GM12878 (cell line): ENCODE results near the gene BAK1. TPM values are rescaled to one million over a fixed set of nuclear protein-coding genes. Genes with fewer than 3 reads are reported as not detected.
"Not testable (repeated sequence)": the region's sequence is repeated elsewhere in the genome, so short reads cannot be mapped to it uniquely, and the experiment has no call there.

Source experiments
- ATAC-seq: fragments of 200-7000 bp; cut with Tn5 transposase; 3 replicates; pipeline ENCODE4 v1.9.1; 2020; ENCODE audit warnings: mild to moderate bottlenecking, moderate library complexity
- BruUV-seq: library from RNA; stranded (reverse); fragments of 400-500 nt; replicated peaks from 2 replicates; lab custom pipeline; 2021; lab: Mats Ljungman, UMichigan
- CTCF ChIA-PET: fragments of 300-600 bp; sonication (Branson Sonifier 250); formaldehyde crosslinking; extraction: SDS; loops from one replicate; lab custom pipeline; 2021; ENCODE audit warnings: inconsistent platforms; lab: Yijun Ruan, JAX
- POLR2A ChIA-PET: fragments of 350-600 bp; formaldehyde crosslinking; extraction: SDS; loops from one replicate; lab custom pipeline; 2021; ENCODE audit warnings: inconsistent platforms; lab: Charles Lee
- RAD21 ChIA-PET: fragments of 300-600 bp; sonication (Branson Sonifier 250); formaldehyde crosslinking; loops from one replicate; lab custom pipeline; 2023; ENCODE audit warnings: antibody characterized with exemption; ENCODE audit not compliant: unreplicated experiment; lab: Charles Lee
- SMC1A ChIA-PET: fragments of 300-600 bp; sonication (Branson Sonifier 250); formaldehyde crosslinking; loops from one replicate; lab custom pipeline; 2023; ENCODE audit not compliant: unreplicated experiment, uncharacterized antibody; lab: Charles Lee
- DNase-seq: peaks from one replicate; pipeline ENCODE4 v3.0.0-alpha.2; 2011; ENCODE audit warnings: low read depth, low spot score
- FAIRE-seq: peaks from 3 replicates; lab custom pipeline; 2011; peaks lifted over from hg19 to GRCh38; lab: Jason Lieb, UNC
- H2AFZ ChIP-seq: 2 replicates; pipeline ENCODE4 v1.6.0; 2011; ENCODE audit warnings: low read depth, low read length, control low read depth; ENCODE audit not compliant: control insufficient read depth
- H3K27ac ChIP-seq: 2 replicates; pipeline ENCODE4 v1.5.1; 2011; ENCODE audit warnings: control low read depth; ENCODE audit not compliant: control insufficient read depth, insufficient read depth
- H3K27me3 ChIP-seq, 2 experiments: replicated peaks in 1 of 2; 2 replicates each; pipeline versions ENCODE4 v1.6.0 to v1.6.1; 2011; ENCODE audit warnings: low read length in 1 of 2; ENCODE audit not compliant: control insufficient read depth in 2 of 2, insufficient read depth in 2 of 2
- H3K36me3 ChIP-seq, 2 experiments: 2 replicates each; pipeline ENCODE4 v1.5.1; 2011; ENCODE audit warnings: low read length in 1 of 2; ENCODE audit not compliant: control insufficient read depth in 2 of 2, insufficient read depth in 2 of 2
- H3K4me1 ChIP-seq: 2 replicates; pipeline ENCODE4 v1.6.1; 2011; ENCODE audit warnings: mild to moderate bottlenecking, low read length, moderate library complexity, mixed read lengths; ENCODE audit not compliant: control insufficient read depth, insufficient read depth
- H3K4me2 ChIP-seq: 2 replicates; pipeline ENCODE4 v1.6.0; 2011; ENCODE audit warnings: control low read depth; ENCODE audit not compliant: control insufficient read depth, insufficient read depth
- H3K4me3 ChIP-seq: fragments of 200-600 bp; sonication (generic); 2 replicates; pipeline ENCODE4 v1.5.1; 2016
- H3K79me2 ChIP-seq: 2 replicates; pipeline ENCODE4 v1.6.0; 2011; ENCODE audit warnings: low read length; ENCODE audit not compliant: control insufficient read depth, insufficient read depth
- H3K9ac ChIP-seq: 2 replicates; pipeline ENCODE4 v1.8.0; 2011; ENCODE audit warnings: low read length, control low read depth, mixed read lengths; ENCODE audit not compliant: control insufficient read depth, insufficient read depth
- H3K9me3 ChIP-seq: replicated peaks from 3 replicates; pipeline ENCODE4 v1.5.1; 2011; ENCODE audit warnings: mild to moderate bottlenecking, low read length; ENCODE audit not compliant: control insufficient read depth, insufficient read depth
- H4K20me1 ChIP-seq: 2 replicates; pipeline ENCODE4 v1.6.0; 2011; ENCODE audit not compliant: control insufficient read depth, insufficient read depth
- ATF7 ChIP-seq: fragments of 450-650 bp; IDR thresholded peaks from 2 replicates; pipeline ENCODE4 v1.6.1; 2016; ENCODE audit warnings: low read depth, mild to moderate bottlenecking
- CBX5 ChIP-seq: sonication (generic); IDR thresholded peaks from 2 replicates; pipeline ENCODE4 v1.6.1; 2016; ENCODE audit warnings: low read depth, moderate library complexity, mild to moderate bottlenecking, inconsistent platforms
- FOS ChIP-seq: IDR thresholded peaks from 3 replicates; pipeline ENCODE4 v1.6.1; 2011; ENCODE audit warnings: borderline replicate concordance; ENCODE audit not compliant: insufficient read length; ENCODE audit errors: extremely low read depth
- FOXM1 ChIP-seq: IDR thresholded peaks from 2 replicates; pipeline ENCODE4 v1.6.1; 2012; ENCODE audit warnings: low read depth, mild to moderate bottlenecking, inconsistent platforms, low read length, moderate library complexity
- KDM1A ChIP-seq: fragments of 200-600 bp; sonication (generic); IDR thresholded peaks from 2 replicates; pipeline ENCODE4 v1.6.1; 2016; ENCODE audit warnings: borderline replicate concordance
- NFIC ChIP-seq: IDR thresholded peaks from 2 replicates; pipeline ENCODE4 v1.6.1; 2012; ENCODE audit warnings: low read depth, mild to moderate bottlenecking, inconsistent platforms, low read length, moderate library complexity
- NFYA ChIP-seq: IDR thresholded peaks from 2 replicates; pipeline ENCODE4 v1.6.1; 2011; ENCODE audit warnings: low read depth, mild to moderate bottlenecking, low read length, improper control_type of control experiment, borderline replicate concordance
- PAX5 ChIP-seq: IDR thresholded peaks from 2 replicates; pipeline ENCODE4 v1.6.1; 2011; ENCODE audit warnings: low read depth, low read length, borderline replicate concordance
- POLR2AphosphoS5 ChIP-seq: IDR thresholded peaks from 2 replicates; pipeline ENCODE4 v1.6.1; 2011; ENCODE audit warnings: mild to moderate bottlenecking, low read length, inconsistent platforms
- RCOR1 ChIP-seq: conservative IDR thresholded peaks from 2 replicates; pipeline ENCODE4 v1.6.1; 2012; ENCODE audit warnings: low read depth, low read length, improper control_type of control experiment
- SUZ12 ChIP-seq: fragments of 200-600 bp; sonication (generic); IDR thresholded peaks from one replicate; pipeline ENCODE4 v1.6.1; 2018; ENCODE audit warnings: antibody characterized with exemption, mild to moderate bottlenecking; ENCODE audit not compliant: unreplicated experiment
- USF1 ChIP-seq: IDR thresholded peaks from 2 replicates; pipeline ENCODE4 v1.6.1; 2011; ENCODE audit warnings: borderline replicate concordance, low read depth, mild to moderate bottlenecking, moderate library complexity, mixed read lengths, low read length; ENCODE audit not compliant: insufficient read depth; ENCODE audit errors: extremely low read length
- ZZZ3 ChIP-seq: IDR thresholded peaks from 2 replicates; pipeline ENCODE4 v1.6.1; 2011; ENCODE audit warnings: low read depth; ENCODE audit not compliant: control insufficient read depth, insufficient read length
- WGBS: methylation state at CpG from one replicate; pipeline ENCODE4 v1.1.6; 2016; ENCODE audit warnings: low lambda C conversion rate; ENCODE audit not compliant: insufficient replicate concordance, insufficient coverage; ENCODE audit errors: missing lambda C conversion rate; 5-methylcytosine and 5-hydroxymethylcytosine counted together
- in situ Hi-C: fragments of 300-500 bp; cut with MboI; formaldehyde crosslinking; loops from 9 replicates; pipeline ENCODE4 v1.14.3; 2018; ENCODE audit warnings: mixed read lengths
- intact Hi-C: fragments of 100-400 bp; cut with micrococcal nuclease; formaldehyde crosslinking; loops from one replicate; pipeline ENCODE4 v1.14.2; 2022; ENCODE audit not compliant: unreplicated experiment
- polyA plus RNA-seq, 11 experiments: library from polyadenylated mRNA; depleted of rRNA in 4 of 11; unstranded in 6 of 11; stranded (reverse) in 5 of 11; fragments of >200 nt; fragmentation: Nextera tagmentation in 4 of 11; fragmentation: Illumina TruSeq in 1 of 11; extraction: Ambion mirVana in 4 of 11; extraction: Trizol in 1 of 11; gene quantifications; 1 replicate in 1 of 11; 2 replicates in 10 of 11; pipeline versions ENCODE4 v1.2.1 to v1.2.3, GENCODE V29; 2011 to 2016; ENCODE audit warnings: inconsistent platforms in 2 of 11, missing spikeins in 2 of 11, low read depth in 1 of 11
- total RNA-seq, 4 experiments: library from RNA; depleted of rRNA in 3 of 4; stranded (reverse); fragments of >200 nt in 3 of 4; fragmentation: Illumina TruSeq in 1 of 4; extraction: Trizol in 1 of 4; gene quantifications; 2 replicates each; pipeline versions ENCODE4 v1.2.1 to v1.2.3, GENCODE V29; 2013 to 2021
- TF ChIP-seq, protein P1 (sequence below): fragments of 450-650 bp; IDR thresholded peaks from 2 replicates; pipeline ENCODE4 v1.6.1; 2018; ENCODE audit warnings: borderline replicate concordance, mild to moderate bottlenecking; ENCODE audit not compliant: partially characterized antibody

Gene BAK1
- total and polyA plus RNA-seq, 10 of the 15 experiments (the other 5 are each of a cell fraction or from before 2014, with no cell fraction given): 6.3 to 65.8 (median 29.6) TPM

GRCh38 chr6:33546766-33547165, 33.3 kb downstream of the BAK1 start:
- RAD21 ChIA-PET: interaction anchor here (0.5 to 0.9 kb wide), 2 partner anchors 16 to 77 kb away, joined by 3 read pairs; no protein-coding TSS in a partner anchor
- no peaks in the 10 kb centered on the region for H3K79me2 ChIP-seq
- WGBS: 41% methylated on average over 5 of the region's 5 CpGs
- no peaks in the 10 kb centered on the region for H4K20me1 ChIP-seq
- POLR2A ChIA-PET: interaction anchor here (0.6 kb wide), 1 partner anchor 50 kb away, joined by 3 read pairs; no protein-coding TSS in a partner anchor
- ATAC-seq: no peak
- SMC1A ChIA-PET: interaction anchor here (0.6 to 1.6 kb wide), 2 partner anchors 15 to 1531 kb away, joined by 4 read pairs; no protein-coding TSS in a partner anchor
- no peak for FAIRE-seq
- no peaks in the 10 kb centered on the region for H3K27me3 ChIP-seq
- H3K4me3 ChIP-seq: no peak overlapping the region
- no peaks in the 10 kb centered on the region for H3K9me3 ChIP-seq
- in situ Hi-C loops (no loop called here), intact Hi-C loops (no loop called here)
- H3K4me2 ChIP-seq: no peak overlapping the region
- H3K27ac ChIP-seq: no peak overlapping the region
- BruUV-seq: no TSS peak
- H3K36me3 ChIP-seq: no peaks in the 10 kb centered on the region
- CTCF ChIA-PET: interaction anchor here (1.4 to 1.5 kb wide), 2 partner anchors 10 to 32 kb away, joined by 3 to 4 read pairs; no protein-coding TSS in a partner anchor
- DNase-seq: no peak
- H3K4me1 ChIP-seq: no peaks in the 10 kb centered on the region
- no peak overlapping the region for H2AFZ ChIP-seq
- TF ChIP-seq NFYA (no peak), USF1 (no peak), PAX5 (no peak), POLR2AphosphoS5 (no peak), FOS (no peak), RCOR1 (no peak), ATF7 (no peak), CBX5 (no peak), FOXM1 (no peak), KDM1A (no peak), ZZZ3 (no peak), SUZ12 (no peak), NFIC (no peak)
- TF ChIP-seq, protein P1, sequence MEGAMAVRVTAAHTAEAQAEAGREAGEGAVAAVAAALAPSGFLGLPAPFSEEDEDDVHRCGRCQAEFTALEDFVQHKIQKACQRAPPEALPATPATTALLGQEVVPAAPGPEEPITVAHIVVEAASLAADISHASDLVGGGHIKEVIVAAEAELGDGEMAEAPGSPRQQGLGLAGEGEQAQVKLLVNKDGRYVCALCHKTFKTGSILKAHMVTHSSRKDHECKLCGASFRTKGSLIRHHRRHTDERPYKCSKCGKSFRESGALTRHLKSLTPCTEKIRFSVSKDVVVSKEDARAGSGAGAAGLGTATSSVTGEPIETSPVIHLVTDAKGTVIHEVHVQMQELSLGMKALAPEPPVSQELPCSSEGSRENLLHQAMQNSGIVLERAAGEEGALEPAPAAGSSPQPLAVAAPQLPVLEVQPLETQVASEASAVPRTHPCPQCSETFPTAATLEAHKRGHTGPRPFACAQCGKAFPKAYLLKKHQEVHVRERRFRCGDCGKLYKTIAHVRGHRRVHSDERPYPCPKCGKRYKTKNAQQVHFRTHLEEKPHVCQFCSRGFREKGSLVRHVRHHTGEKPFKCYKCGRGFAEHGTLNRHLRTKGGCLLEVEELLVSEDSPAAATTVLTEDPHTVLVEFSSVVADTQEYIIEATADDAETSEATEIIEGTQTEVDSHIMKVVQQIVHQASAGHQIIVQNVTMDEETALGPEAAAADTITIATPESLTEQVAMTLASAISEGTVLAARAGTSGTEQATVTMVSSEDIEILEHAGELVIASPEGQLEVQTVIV: no peak
- H3K9ac ChIP-seq: no peak overlapping the region

DNA sequence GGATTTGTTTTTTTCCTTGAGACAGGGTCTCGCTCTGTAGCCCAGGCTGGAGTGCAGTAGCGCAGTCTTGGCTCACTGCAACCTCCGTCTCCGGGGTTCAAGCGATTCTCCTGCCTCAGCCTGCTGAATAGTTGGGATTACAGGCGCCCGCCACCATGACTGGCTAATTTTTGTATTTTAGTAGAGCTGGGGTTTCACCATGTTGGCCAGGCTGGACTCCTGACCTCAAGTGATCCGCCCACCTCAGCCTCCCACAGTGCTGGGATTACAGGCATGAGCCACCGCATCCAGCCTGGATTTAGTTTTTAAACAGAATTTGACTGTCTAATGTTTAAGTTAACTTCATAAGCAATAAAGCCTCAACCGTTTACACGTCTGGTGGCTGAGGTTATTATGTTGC, 34.8 kb downstream of the BAK1 start:
- POLR2A ChIA-PET, H3K4me1 ChIP-seq, ATAC-seq, DNase-seq, FAIRE-seq, H3K4me2 ChIP-seq, SMC1A ChIA-PET, H2AFZ ChIP-seq, H3K27ac ChIP-seq, H3K4me3 ChIP-seq, CTCF ChIA-PET, H3K36me3 ChIP-seq, BruUV-seq, H3K79me2 ChIP-seq, H4K20me1 ChIP-seq, intact Hi-C loops, H3K27me3 ChIP-seq, H3K9me3 ChIP-seq, H3K9ac ChIP-seq, RAD21 ChIA-PET, in situ Hi-C loops: not testable (repeated sequence)
- 68% methylated on average over 11 of the region's 11 CpGs for WGBS
